Measurements from ENCODE around the gene MYADML2.
"Not testable (repeated sequence)": the region's sequence is repeated elsewhere in the genome, so short reads cannot be mapped to it uniquely, and the experiment has no call there.

Gene MYADML2

GRCh38 chr17:81920612-81921536, 26.2 kb downstream of the MYADML2 start:
- no peak for DNase-seq (ENCODE audit: low read depth)
- no peak overlapping the region for H3K4me3 ChIP-seq (ENCODE audit: low read depth, low read length)
- TF ChIP-seq CTCF (IDR thresholded peaks at IDR 0.05; ENCODE audit: low read depth, low read length, missing control alignments), result no peak

GRCh38 chr17:81918832-81919545, 28.0 kb downstream of the MYADML2 start:
- H3K4me3 ChIP-seq (ENCODE audit: low read depth, low read length), result no peak overlapping the region
- no peak for DNase-seq (ENCODE audit: low read depth)

GRCh38 chr17:81918333-81918669, 28.7 kb downstream of the MYADML2 start:
- not testable (repeated sequence) for DNase-seq (ENCODE audit: low read depth); H3K4me3 ChIP-seq (ENCODE audit: low read depth, low read length)

More at GRCh38 chr17:81918832-81919545, 28.0 kb downstream of the MYADML2 start:
- TF ChIP-seq CTCF (IDR thresholded peaks at IDR 0.05; ENCODE audit: low read depth, low read length, missing control alignments), result no peak

GRCh38 chr17:81917565-81918332, 29.3 kb downstream of the MYADML2 start, which contains the start of gene SIRT7:
Gene SIRT7, minus strand, starts transcription at chr17:81918176. Its CDS starts 45 bp downstream, at chr17:81918131.
- H3K4me3 ChIP-seq (ENCODE audit: low read depth, low read length), result peak within 1 kb of the TSS; percentile 76
- no peak for DNase-seq (ENCODE audit: low read depth)
- no peak for TF ChIP-seq CTCF (IDR thresholded peaks at IDR 0.05; ENCODE audit: low read depth, low read length, missing control alignments)

GRCh38 chr17:81916234-81917001, 30.6 kb downstream of the MYADML2 start:
- no peak for TF ChIP-seq CTCF (IDR thresholded peaks at IDR 0.05; ENCODE audit: low read depth, low read length, missing control alignments)
- DNase-seq (ENCODE audit: low read depth), result no peak
- H3K4me3 ChIP-seq (ENCODE audit: low read depth, low read length), result peak overlapping the region; percentile 76

GRCh38 chr17:81915331-81915730, 31.7 kb downstream of the MYADML2 start:
- no peak for TF ChIP-seq CTCF (IDR thresholded peaks at IDR 0.05; ENCODE audit: low read depth, low read length, missing control alignments)
- DNase-seq (ENCODE audit: low read depth), result no peak
- H3K4me3 ChIP-seq (ENCODE audit: low read depth, low read length), result no peak overlapping the region
